IMR-90 (cell line): ENCODE measurements around the gene THADA. TPM values are rescaled to one million over a fixed set of nuclear protein-coding genes. Genes with fewer than 3 reads are reported as not detected.

Experiments used
- ATAC-seq: fragments of 200-7000 bp; cut with Tn5 transposase; 2 replicates; pipeline ENCODE4 v1.9.1; 2020; ENCODE audit warnings: low read depth, mild to moderate bottlenecking, moderate library complexity
- BruUV-seq: library from RNA; stranded (reverse); fragments of 400-500 nt; replicated peaks from 2 replicates; lab custom pipeline; 2021; lab: Mats Ljungman, UMichigan
- CTCF ChIA-PET: fragments of 300-600 bp; formaldehyde crosslinking; extraction: SDS; loops from one replicate; lab custom pipeline; 2021; ENCODE audit warnings: antibody characterized with exemption; lab: Yijun Ruan, JAX
- POLR2A ChIA-PET: fragments of 300-600 bp; sonication (Branson Sonifier 250); formaldehyde crosslinking; loops from one replicate; lab custom pipeline; 2022; ENCODE audit warnings: antibody characterized with exemption; ENCODE audit not compliant: unreplicated experiment; lab: Charles Lee
- DNase-seq: peaks from one replicate; pipeline ENCODE4 v3.0.0; 2013
- H2AFZ ChIP-seq: replicated peaks from 2 replicates; pipeline ENCODE3; 2013; ENCODE audit warnings: low read length, mild to moderate bottlenecking; ENCODE audit not compliant: poor library complexity
- H2AK5ac ChIP-seq: 2 replicates; pipeline ENCODE4 v1.6.1; 2013; ENCODE audit warnings: low read depth, low read length, inconsistent platforms
- H2AK9ac ChIP-seq: replicated peaks from 2 replicates; pipeline ENCODE3; 2013; ENCODE audit warnings: mild to moderate bottlenecking, low read depth, low read length, moderate library complexity; ENCODE audit not compliant: poor library complexity
- H2BK120ac ChIP-seq: 2 replicates; pipeline ENCODE4 v1.6.1; 2013; ENCODE audit warnings: low read depth, low read length, inconsistent platforms
- H2BK15ac ChIP-seq: 3 replicates; pipeline ENCODE4 v1.6.1; 2013; ENCODE audit warnings: low read depth, low read length, inconsistent platforms
- H2BK20ac ChIP-seq: 2 replicates; pipeline ENCODE4 v1.6.1; 2013; ENCODE audit warnings: low read depth, mild to moderate bottlenecking, inconsistent platforms, low read length, moderate library complexity
- H2BK5ac ChIP-seq: 2 replicates; pipeline ENCODE4 v1.6.1; 2013; ENCODE audit warnings: mild to moderate bottlenecking, low read depth, low read length, inconsistent platforms; ENCODE audit not compliant: poor library complexity, severe bottlenecking
- H3K14ac ChIP-seq: replicated peaks from 2 replicates; pipeline ENCODE4 v1.6.1; 2013; ENCODE audit warnings: low read depth, low read length, inconsistent platforms
- H3K18ac ChIP-seq: 2 replicates; pipeline ENCODE4 v1.6.1; 2013; ENCODE audit warnings: low read depth, low read length, control low read depth
- H3K23ac ChIP-seq: 2 replicates; pipeline ENCODE4 v1.6.1; 2013; ENCODE audit warnings: low read depth, low read length, inconsistent platforms
- H3K27ac ChIP-seq: 2 replicates; pipeline ENCODE4 v1.5.1; 2013; ENCODE audit warnings: mild to moderate bottlenecking, control low read depth, low read length; ENCODE audit not compliant: insufficient read depth
- H3K27me3 ChIP-seq: 2 replicates; pipeline ENCODE4 v1.6.1; 2013; ENCODE audit warnings: low read length; ENCODE audit not compliant: control insufficient read depth, insufficient read depth
- H3K36me3 ChIP-seq: 2 replicates; pipeline ENCODE4 v1.6.1; 2013; ENCODE audit warnings: low read length, mixed read lengths; ENCODE audit not compliant: control insufficient read depth, insufficient read depth
- H3K4ac ChIP-seq: 2 replicates; pipeline ENCODE4 v1.6.1; 2013; ENCODE audit warnings: low read depth, low read length, inconsistent platforms
- H3K4me1 ChIP-seq: 2 replicates; pipeline ENCODE4 v1.6.1; 2013; ENCODE audit warnings: low read length, mixed read lengths; ENCODE audit not compliant: control insufficient read depth, insufficient read depth
- H3K4me2 ChIP-seq: 2 replicates; pipeline ENCODE4 v1.6.1; 2013; ENCODE audit warnings: low read depth, mild to moderate bottlenecking, control low read depth, low read length, moderate library complexity
- H3K4me3 ChIP-seq: 2 replicates; pipeline ENCODE4 v1.5.1; 2013; ENCODE audit warnings: low read depth, mild to moderate bottlenecking, control low read depth, low read length, moderate library complexity; ENCODE audit not compliant: insufficient read depth
- H3K56ac ChIP-seq: 2 replicates; pipeline ENCODE4 v1.6.1; 2013; ENCODE audit warnings: low read length, inconsistent platforms; ENCODE audit not compliant: insufficient read depth; ENCODE audit errors: extremely low read depth
- H3K79me1 ChIP-seq, 2 experiments: 2 replicates each; pipeline ENCODE4 v1.6.1; 2013; ENCODE audit warnings: low read length in 2 of 2, inconsistent platforms in 1 of 2, low read depth in 1 of 2
- H3K9ac ChIP-seq: 2 replicates; pipeline ENCODE4 v1.6.1; 2013; ENCODE audit warnings: low read depth, low read length, control low read depth
- H3K9me1 ChIP-seq: 2 replicates; pipeline ENCODE4 v1.6.1; 2013; ENCODE audit warnings: low read length, inconsistent platforms; ENCODE audit not compliant: insufficient read depth
- H3K9me3 ChIP-seq: 2 replicates; pipeline ENCODE4 v1.6.1; 2013; ENCODE audit warnings: low read length; ENCODE audit not compliant: control insufficient read depth, insufficient read depth
- H4K20me1 ChIP-seq: 2 replicates; pipeline ENCODE4 v1.6.1; 2013; ENCODE audit warnings: low read length, inconsistent platforms; ENCODE audit not compliant: insufficient read depth
- H4K5ac ChIP-seq: 2 replicates; pipeline ENCODE4 v1.6.1; 2013; ENCODE audit warnings: mild to moderate bottlenecking, low read depth, low read length, control low read depth
- H4K8ac ChIP-seq, 2 experiments: 2 replicates each; pipeline ENCODE4 v1.6.1; 2013; ENCODE audit warnings: low read depth in 2 of 2, low read length in 2 of 2, control low read depth in 1 of 2, inconsistent platforms in 1 of 2
- H4K91ac ChIP-seq: 2 replicates; pipeline ENCODE4 v1.6.1; 2013; ENCODE audit warnings: low read depth, low read length, inconsistent platforms; ENCODE audit not compliant: insufficient read depth
- BHLHE40 ChIP-seq: fragments of 150-350 bp; IDR thresholded peaks from 2 replicates; pipeline ENCODE4 v1.6.1; 2016; ENCODE audit warnings: mild to moderate bottlenecking, low read depth, low read length
- CEBPB ChIP-seq: IDR thresholded peaks from 2 replicates; pipeline ENCODE4 v1.6.1; 2012; ENCODE audit warnings: low read depth, low read length, improper control_type of control experiment
- CHD1 ChIP-seq: IDR thresholded peaks from 2 replicates; pipeline ENCODE4 v1.6.1; 2012; ENCODE audit warnings: low read depth, low read length, improper control_type of control experiment
- CTCF ChIP-seq: conservative IDR thresholded peaks from 2 replicates; pipeline ENCODE4 v1.5.1; 2012; ENCODE audit warnings: mild to moderate bottlenecking, low read depth, low read length, improper control_type of control experiment
- MAZ ChIP-seq: IDR thresholded peaks from 2 replicates; pipeline ENCODE4 v1.6.1; 2012; ENCODE audit warnings: low read depth, mild to moderate bottlenecking, low read length, improper control_type of control experiment, moderate library complexity, borderline replicate concordance
- NFE2L2 ChIP-seq: fragments of 150-350 bp; IDR thresholded peaks from 2 replicates; pipeline ENCODE4 v1.6.1; 2016; ENCODE audit warnings: low read depth, mild to moderate bottlenecking, low read length
- RCOR1 ChIP-seq: IDR thresholded peaks from 2 replicates; pipeline ENCODE4 v1.6.1; 2012; ENCODE audit warnings: mild to moderate bottlenecking, low read length, improper control_type of control experiment; ENCODE audit not compliant: insufficient replicate concordance
- dilution Hi-C: fragments of 300-500 bp; cut with HindIII; formaldehyde crosslinking; loops from one replicate; pipeline ENCODE4 v1.14.3; 2018; ENCODE audit warnings: low sequenced_read_pairs; ENCODE audit not compliant: unreplicated experiment
- in situ Hi-C: fragments of 300-500 bp; cut with MboI; formaldehyde crosslinking; loops from 3 replicates; pipeline ENCODE4 v1.14.3; 2019; ENCODE audit warnings: low sequenced_read_pairs, inconsistent platforms, mixed read lengths
- intact Hi-C: fragments of 100-400 bp; cut with micrococcal nuclease; formaldehyde crosslinking; loops from 2 replicates; pipeline ENCODE4 v1.10.0; 2022
- polyA plus RNA-seq, 3 experiments: library from polyadenylated mRNA; depleted of rRNA; stranded (reverse); fragments of >200 nt; gene quantifications; 2 replicates each; pipeline ENCODE4 v1.2.3, GENCODE V29; 2012; ENCODE audit warnings: low replicate concordance in 1 of 3
- total RNA-seq: library from RNA; depleted of rRNA; stranded (reverse); fragments of >200 nt; gene quantifications from 2 replicates; pipeline ENCODE4 v1.2.3, GENCODE V29; 2012

THADA gene
- total and polyA plus RNA-seq, 2 of the 4 experiments (the other 2 are of a cell fraction), result 10.5 to 21.3 TPM

GRCh38 chr2:43358410-43359201 lies 237.2 kb downstream of the THADA start (continued):
- no peak for TF ChIP-seq RCOR1

GRCh38 chr2:43356774-43357173 lies 239.1 kb downstream of the THADA start:
- ATAC-seq (peak; percentile 72), DNase-seq (peak; percentile 80)
- Histone ChIP-seq H3K4me3 (no peak overlapping the region), H3K36me3 (no peaks in the 10 kb centered on the region), H2AK5ac (no peak overlapping the region), H3K4me1 (peaks cover 10% of the 10 kb centered on the region), H4K91ac (no peak overlapping the region), H3K9me1 (no peaks in the 10 kb centered on the region), H3K27me3 (no peaks in the 10 kb centered on the region), H3K18ac (no peak overlapping the region), H2AK9ac (no peak overlapping the region), H3K14ac (no peak overlapping the region), H4K5ac (no peak overlapping the region), H2BK5ac (no peak overlapping the region), H2BK20ac (no peak overlapping the region), H4K20me1 (no peaks in the 10 kb centered on the region), H3K79me1 (no peaks in the 10 kb centered on the region), H2AFZ (no peak overlapping the region), H3K4ac (no peak overlapping the region), H3K4me2 (no peak overlapping the region), H3K9ac (no peak overlapping the region), H4K8ac (no peak overlapping the region), H3K9me3 (no peaks in the 10 kb centered on the region), H3K27ac (no peak overlapping the region), H2BK15ac (no peak overlapping the region), H3K23ac (no peak overlapping the region), H2BK120ac (no peak overlapping the region), H3K56ac (no peak overlapping the region)
- BruUV-seq, result no TSS peak
- in situ Hi-C loops (no loop called here), intact Hi-C loops (loop anchor here (5.0 kb wide), 1 partner anchor 41 kb away; no protein-coding TSS in a partner anchor), dilution Hi-C loops (no loop called here)
- ChIA-PET CTCF (no interaction called here), POLR2A (no interaction called here)
- TF ChIP-seq NFE2L2, result no peak
- TF ChIP-seq BHLHE40, result no peak
- TF ChIP-seq MAZ, result no peak
- no peak for TF ChIP-seq CTCF
- no peak for TF ChIP-seq CEBPB
- TF ChIP-seq CHD1, result no peak
